BE2C (cell line): ENCODE measurements around the gene BRD1.

ENCODE experiments used
- DNase-seq: peaks from one replicate; pipeline ENCODE4 v3.0.0-alpha.2; 2020
- H3K27me3 ChIP-seq: fragments of 250-450 bp; sonication (Bioruptor Pico); 2 replicates; pipeline ENCODE4 v1.5.1; 2020; ENCODE audit warnings: mild to moderate bottlenecking
- H3K36me3 ChIP-seq: fragments of 250-450 bp; sonication (Bioruptor Pico); 2 replicates; pipeline ENCODE4 v1.5.1; 2020; ENCODE audit warnings: mild to moderate bottlenecking
- H3K4me1 ChIP-seq: fragments of 250-450 bp; sonication (Bioruptor Pico); 2 replicates; pipeline ENCODE4 v1.5.1; 2020
- H3K4me3 ChIP-seq: 2 replicates; pipeline ENCODE4 v1.5.1; 2011; ENCODE audit warnings: low read depth, low read length
- H3K9me3 ChIP-seq: fragments of 250-450 bp; sonication (Bioruptor Pico); 2 replicates; pipeline ENCODE4 v1.5.1; 2020
- TF ChIP-seq, protein P1 (sequence below): IDR thresholded peaks from 2 replicates; pipeline ENCODE4 v1.5.1; 2012; ENCODE audit warnings: mild to moderate bottlenecking, low read depth, low read length

Gene BRD1

DNA sequence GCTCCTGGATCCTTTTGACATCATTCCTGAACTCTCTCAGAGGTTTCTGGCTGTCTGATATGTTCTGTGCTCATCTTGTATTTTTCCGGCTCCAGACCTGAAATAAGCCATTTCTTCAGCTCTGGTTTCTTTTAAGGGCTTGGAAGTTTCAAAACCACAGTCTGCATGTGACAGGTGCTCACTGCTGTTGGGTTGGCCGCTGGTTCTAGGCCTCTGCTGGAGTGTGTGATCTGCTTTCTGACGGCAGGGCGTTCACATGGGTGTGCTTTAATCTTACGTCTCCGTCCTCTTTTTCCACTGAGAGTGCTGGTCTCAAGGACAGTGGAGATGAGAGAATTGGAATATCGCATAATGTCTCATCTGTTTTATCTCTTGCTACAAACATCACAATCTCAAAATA, 36.3 kb upstream of the BRD1 start:
- Histone ChIP-seq H3K9me3 (no peaks in the 10 kb centered on the region; the same call in 1 of the 2 replicates), H3K36me3 (peaks cover 10% of the 10 kb centered on the region), H3K27me3 (no peaks in the 10 kb centered on the region), H3K4me3 (no peak overlapping the region), H3K4me1 (peaks cover 3% of the 10 kb centered on the region; the same call in 1 of the 2 replicates)
- TF ChIP-seq, protein P1, sequence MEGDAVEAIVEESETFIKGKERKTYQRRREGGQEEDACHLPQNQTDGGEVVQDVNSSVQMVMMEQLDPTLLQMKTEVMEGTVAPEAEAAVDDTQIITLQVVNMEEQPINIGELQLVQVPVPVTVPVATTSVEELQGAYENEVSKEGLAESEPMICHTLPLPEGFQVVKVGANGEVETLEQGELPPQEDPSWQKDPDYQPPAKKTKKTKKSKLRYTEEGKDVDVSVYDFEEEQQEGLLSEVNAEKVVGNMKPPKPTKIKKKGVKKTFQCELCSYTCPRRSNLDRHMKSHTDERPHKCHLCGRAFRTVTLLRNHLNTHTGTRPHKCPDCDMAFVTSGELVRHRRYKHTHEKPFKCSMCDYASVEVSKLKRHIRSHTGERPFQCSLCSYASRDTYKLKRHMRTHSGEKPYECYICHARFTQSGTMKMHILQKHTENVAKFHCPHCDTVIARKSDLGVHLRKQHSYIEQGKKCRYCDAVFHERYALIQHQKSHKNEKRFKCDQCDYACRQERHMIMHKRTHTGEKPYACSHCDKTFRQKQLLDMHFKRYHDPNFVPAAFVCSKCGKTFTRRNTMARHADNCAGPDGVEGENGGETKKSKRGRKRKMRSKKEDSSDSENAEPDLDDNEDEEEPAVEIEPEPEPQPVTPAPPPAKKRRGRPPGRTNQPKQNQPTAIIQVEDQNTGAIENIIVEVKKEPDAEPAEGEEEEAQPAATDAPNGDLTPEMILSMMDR, result no peak
- no peak for DNase-seq

DNA sequence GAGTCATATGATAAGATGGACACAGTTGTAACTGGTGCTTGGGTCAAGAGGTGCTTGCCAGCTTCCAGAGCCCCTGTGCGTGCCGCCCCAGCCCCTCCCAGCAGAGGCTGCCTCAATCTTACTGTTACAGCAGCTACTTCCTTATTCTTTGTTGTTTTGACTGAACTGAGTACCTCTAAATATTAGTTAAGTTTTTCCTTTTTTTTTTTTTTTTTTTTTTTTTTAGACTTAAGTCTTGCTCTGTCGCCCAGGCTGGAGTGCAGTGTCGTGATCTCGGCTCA, 34.8 kb upstream of the BRD1 start:
- Histone ChIP-seq H3K27me3 (no peaks in the 10 kb centered on the region), H3K9me3 (no peaks in the 10 kb centered on the region; the same call in 1 of the 2 replicates), H3K4me1 (peaks cover 3% of the 10 kb centered on the region; the same call in 1 of the 2 replicates), H3K36me3 (peaks cover 12% of the 10 kb centered on the region), H3K4me3 (no peak overlapping the region)
- no peak for DNase-seq
- TF ChIP-seq, protein P1, result no peak

DNA sequence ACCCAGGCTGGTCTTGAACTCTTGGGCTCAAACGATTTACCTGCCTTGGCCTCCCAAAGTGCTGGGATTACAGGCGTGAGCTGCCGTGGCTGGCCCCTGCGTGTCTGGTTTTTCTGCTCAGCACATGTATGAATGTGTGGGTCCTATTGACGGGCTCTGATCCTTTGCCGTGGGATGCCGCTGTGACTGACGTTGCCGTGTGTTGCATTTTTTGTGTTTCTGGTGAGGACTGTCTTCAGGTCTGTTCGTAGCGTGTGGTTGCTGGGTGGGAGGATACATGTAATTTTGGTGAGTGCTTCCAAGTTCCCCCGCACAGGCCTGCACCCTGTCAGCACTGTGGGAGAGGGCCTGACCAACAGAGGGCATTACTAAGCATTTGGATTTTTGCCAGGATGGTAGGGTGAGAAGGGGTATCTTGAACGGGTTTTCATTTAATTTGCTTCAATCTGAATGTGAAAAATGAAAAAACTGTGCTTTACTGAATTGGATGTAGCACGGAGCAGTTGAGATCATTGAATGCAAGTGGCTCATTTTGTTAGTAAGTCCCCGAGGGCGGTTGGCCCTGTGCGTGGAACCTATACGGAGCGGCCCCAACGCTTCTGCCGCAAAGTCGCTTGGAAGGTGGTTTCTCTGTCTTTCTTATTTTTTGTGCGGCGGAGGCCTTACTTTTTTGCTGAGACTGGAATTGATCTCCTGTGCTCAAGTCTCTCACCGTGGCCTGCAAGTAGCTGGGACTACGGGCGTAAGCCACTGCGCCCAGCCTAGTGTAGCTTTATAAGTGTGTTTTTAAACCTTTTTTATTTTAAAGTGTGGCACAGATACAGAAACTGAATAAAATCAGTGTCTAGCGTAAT, 34.2 kb upstream of the BRD1 start:
- Histone ChIP-seq H3K27me3 (no peaks in the 10 kb centered on the region), H3K9me3 (no peaks in the 10 kb centered on the region; the same call in 1 of the 2 replicates), H3K4me3 (no peak overlapping the region), H3K4me1 (peaks cover 3% of the 10 kb centered on the region; the same call in 1 of the 2 replicates), H3K36me3 (peaks cover 14% of the 10 kb centered on the region)
- TF ChIP-seq, protein P1, result no peak
- no peak for DNase-seq

DNA sequence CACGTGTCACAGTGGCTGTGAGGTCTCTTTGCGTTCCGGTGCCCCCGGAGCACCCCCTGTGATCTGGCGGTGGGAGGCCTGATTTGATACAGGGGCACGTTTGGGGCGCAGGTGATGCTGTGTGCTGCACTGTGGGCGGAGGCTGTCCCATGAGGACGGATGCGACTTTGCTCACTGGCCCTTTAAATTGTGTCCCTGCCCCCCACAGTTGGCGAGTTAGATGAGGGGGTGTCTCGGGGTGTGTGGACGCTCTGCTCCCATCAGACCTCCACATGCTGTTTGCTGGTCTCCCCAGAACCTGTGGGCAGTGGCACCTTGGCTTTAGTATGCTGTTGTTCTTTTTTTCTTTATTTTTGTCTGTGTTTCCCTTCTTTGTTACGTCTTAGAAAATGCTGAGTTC, 31.2 kb upstream of the BRD1 start:
- no peak for DNase-seq

DNA sequence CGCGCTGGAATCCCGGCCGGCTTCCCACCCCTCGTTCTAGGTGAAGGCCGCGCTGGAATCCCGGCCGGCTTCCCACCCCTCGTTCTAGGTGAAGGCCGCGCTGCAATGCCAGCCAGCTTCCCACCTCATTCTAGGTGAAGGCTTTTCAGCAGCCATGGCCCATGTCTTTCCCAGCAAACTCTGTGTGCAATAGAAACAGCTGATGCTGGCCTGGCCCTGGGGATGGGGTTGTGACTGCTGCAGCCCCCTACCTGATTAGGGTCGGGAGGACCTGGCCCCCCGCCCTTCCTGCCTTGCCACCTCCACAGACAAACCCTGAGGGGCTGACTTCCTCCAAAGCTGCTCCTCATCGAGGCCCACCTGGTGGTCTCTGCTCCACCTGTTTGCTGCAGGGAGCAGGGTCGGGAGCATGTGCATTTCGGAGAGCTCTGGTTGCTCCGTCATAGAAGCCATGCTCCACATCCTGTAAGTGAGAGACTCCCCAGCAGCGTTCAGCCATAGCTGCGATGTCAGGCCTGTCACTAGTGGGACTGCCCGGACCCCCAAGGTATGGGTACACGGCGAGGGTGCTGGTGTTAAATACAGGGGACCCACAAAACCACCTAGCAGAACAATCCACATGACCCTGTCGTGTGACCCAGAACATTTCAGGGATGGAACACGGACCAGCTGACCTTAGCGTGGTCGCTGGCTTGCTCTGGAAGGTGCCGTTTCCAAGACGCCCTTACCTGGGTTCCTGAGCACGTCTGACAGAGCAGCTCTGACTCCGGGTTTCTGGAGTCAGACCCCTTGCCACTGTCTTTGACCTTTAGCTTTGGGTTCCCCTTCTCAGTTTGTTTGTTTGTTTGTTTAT, 29.3 kb upstream of the BRD1 start:
- Histone ChIP-seq H3K9me3 (no peaks in the 10 kb centered on the region; the same call in 1 of the 2 replicates), H3K36me3 (peaks cover 15% of the 10 kb centered on the region), H3K4me3 (no peak overlapping the region), H3K4me1 (peaks cover 3% of the 10 kb centered on the region; the same call in 1 of the 2 replicates), H3K27me3 (no peaks in the 10 kb centered on the region)
- TF ChIP-seq, protein P1, result no peak
- no peak for DNase-seq

More for the DNA sequence above, 31.2 kb upstream of the BRD1 start:
- TF ChIP-seq, protein P1, result no peak
- H3K9me3 ChIP-seq, result no peaks in the 10 kb centered on the region; the same call in 1 of the 2 replicates
- no peaks in the 10 kb centered on the region for H3K27me3 ChIP-seq
- H3K4me1 ChIP-seq, result peaks cover 3% of the 10 kb centered on the region; the same call in 1 of the 2 replicates
- no peak overlapping the region for H3K4me3 ChIP-seq
- H3K36me3 ChIP-seq, result peaks cover 15% of the 10 kb centered on the region
